CD4-positive, alpha-beta T cell treated with Interleukin-10 for 1 hour (primary cell): Measurements from ENCODE around the gene EML5.
"Not testable (repeated sequence)": the region's sequence is repeated elsewhere in the genome, so short reads cannot be mapped to it uniquely, and the experiment has no call there.

Experiments used
- DNase-seq: peaks from one replicate; pipeline ENCODE4 v3.0.0-alpha.2; 2020

The EML5 gene

GRCh38 chr14:88799522-88799921 lies 6.8 kb upstream of the EML5 start:
- DNase-seq, result no peak

DNA sequence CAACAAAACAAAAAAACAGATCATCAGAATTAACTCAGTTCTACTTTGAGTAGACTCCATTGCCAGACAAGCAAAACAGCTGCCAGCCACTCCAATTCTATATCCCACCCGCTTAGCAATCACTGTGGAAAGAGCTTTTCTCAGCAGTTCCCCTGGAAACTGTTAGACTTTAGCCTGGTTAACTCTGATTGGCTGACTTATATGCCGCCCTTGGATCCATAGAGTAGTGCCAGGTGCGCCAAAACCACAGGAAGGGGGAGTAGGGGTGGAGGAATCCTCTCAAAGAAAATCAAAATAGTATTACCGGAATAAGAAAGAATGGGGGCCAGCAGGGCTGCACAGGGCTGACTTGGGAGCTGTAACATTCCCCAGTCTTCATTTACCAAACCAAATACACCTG lies 5.4 kb upstream of the EML5 start:
- DNase-seq, result no peak

- DNase-seq, result no peak
Measured at GRCh38 chr14:88793259-88793625, 489 bp upstream of the EML5 start.

DNA sequence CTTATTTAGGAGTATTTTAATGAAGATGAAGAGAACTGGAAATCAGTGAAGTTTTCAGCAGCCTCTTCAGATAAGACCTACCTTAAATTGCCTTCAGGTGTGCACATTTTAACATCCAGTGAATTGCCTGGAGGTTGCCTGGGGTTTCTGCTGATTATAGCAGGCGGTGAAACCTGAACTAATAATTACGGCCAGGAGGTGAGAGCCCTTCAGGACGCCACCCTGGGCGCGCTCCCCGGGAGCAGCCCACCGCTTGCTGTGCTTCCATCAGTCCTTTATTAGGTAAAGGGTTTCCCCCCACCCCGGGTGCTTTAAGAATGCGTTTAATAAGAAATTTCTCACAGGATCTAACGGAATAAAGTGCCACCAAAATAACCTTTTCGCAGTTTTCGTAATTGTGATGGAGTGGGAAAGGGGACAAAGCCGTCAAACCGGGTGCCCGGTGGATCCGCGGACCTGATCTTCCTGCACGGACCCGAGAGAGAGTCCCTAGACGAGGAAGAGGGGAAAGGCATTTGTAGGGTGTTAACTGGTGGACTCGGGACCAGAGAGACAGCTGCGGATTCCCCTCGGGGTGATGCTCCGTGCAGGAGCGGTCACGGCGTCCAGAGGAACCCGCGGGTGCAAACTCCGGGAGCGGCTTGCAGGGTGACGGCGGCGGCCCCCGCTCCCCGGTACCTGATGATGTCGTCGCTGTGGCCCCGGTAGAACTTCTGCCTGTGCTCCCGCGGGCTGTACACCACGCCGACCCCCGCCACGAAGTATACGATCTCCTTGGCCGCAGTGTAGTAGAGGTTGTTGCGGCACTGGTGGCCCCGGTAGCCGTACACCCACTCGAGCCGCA lies 902 bp downstream of the EML5 start:
- peak; percentile 3 for DNase-seq

DNA sequence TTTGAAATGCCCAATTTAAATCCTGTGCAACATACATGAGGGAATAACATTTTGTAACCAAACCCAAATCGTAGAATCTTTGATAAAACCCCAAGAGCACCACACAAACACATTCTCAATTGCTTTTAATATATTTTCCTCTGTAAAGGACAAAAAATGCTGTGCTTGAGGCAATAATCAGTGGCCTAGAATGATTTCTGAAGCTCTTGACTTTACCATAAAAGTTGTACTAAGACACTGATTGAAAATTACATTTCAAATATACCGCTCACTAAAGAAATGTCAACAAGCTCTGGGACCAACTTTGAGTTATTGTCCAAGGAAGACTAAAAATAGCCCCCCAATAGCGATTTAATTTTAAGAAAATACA lies 1.5 kb downstream of the EML5 start:
- no peak for DNase-seq

- no peak for DNase-seq
Measured at GRCh38 chr14:88790501-88791251, 2.1 kb downstream of the EML5 start.

GRCh38 chr14:88789573-88789972 lies 3.2 kb downstream of the EML5 start:
- not testable (repeated sequence) for DNase-seq

GRCh38 chr14:88786715-88787114 lies 6.0 kb downstream of the EML5 start:
- no peak for DNase-seq

DNA sequence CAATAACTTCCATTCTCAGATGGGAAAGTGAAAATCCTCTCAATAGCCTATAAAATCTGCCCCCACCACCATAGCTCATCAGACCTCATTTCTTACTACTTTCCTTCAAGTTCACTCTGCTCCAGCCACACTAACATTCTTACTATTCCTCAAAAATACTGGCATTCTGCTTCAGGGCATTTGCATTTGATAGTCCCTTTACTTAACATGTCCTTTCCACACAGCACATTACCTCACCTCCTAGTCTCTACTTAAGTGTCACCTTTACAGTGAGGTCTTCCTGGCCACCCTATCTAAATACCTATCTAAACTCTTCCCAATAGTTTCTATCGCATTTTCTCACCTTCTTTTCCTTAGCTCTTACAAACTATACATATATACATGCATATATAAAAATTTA lies 6.8 kb downstream of the EML5 start:
- DNase-seq, result no peak

DNA sequence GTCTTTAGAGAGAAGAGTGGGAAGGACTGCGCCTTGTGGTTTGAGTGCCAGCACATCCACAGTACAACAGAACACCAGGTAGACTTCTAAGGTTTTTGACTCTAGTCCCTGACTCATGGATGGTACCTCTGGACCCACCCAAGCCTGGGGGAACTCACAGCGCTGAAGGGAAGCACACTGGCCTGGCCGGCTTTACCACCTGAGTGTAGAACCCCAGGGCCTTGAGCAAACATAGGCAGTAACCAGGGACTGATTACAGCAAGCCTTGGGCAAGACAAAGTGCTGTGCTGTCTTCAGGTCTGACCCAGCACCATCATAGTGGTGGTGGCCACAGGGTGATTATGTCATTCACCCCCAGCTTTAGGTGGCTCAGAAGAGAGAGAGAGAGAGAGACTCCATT lies 17.2 kb downstream of the EML5 start:
- DNase-seq, result no peak

- DNase-seq, result no peak
Measured at GRCh38 chr14:88770736-88771135, 22.0 kb downstream of the EML5 start.

DNA sequence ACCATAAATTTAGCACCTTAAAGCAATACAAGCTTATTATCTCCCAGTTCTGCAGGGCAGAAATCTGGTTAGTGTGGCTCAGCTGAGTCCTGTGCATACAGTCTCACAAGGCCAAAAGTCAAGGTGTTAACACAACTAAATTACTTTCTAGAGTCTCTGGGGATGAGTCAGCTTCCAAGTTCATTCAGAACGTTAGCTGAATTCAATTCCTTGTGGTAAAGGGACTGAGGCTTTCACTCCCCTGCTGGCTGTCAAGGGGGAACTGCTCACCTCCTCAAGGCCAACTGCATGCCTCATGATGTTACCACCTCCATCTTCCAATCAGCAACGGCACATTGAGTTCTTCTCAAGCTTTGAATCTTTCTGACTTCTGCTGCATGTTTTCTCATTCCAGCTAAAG lies 27.6 kb downstream of the EML5 start:
- DNase-seq, result no peak

DNA sequence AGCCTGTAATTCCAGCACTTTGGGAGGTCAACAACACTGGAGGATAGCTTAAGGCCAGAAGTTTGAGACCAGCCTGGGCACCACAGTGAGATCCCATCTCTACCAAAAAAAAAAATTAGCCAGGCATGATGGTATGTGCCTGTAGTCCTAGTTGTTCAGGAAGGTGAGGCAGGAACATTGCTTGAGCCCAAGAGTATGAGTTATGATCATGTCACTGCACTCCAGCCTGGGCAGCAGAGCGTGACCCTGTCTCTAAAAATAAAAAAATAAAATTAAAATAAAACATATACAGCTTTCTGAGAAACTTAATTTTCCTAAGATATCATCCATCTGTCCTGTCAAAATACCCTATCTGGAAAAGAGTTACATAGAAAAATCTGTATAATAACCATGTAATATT lies 38.9 kb downstream of the EML5 start:
- no peak for DNase-seq

GRCh38 chr14:88750945-88751344 lies 41.8 kb downstream of the EML5 start:
- no peak for DNase-seq

DNA sequence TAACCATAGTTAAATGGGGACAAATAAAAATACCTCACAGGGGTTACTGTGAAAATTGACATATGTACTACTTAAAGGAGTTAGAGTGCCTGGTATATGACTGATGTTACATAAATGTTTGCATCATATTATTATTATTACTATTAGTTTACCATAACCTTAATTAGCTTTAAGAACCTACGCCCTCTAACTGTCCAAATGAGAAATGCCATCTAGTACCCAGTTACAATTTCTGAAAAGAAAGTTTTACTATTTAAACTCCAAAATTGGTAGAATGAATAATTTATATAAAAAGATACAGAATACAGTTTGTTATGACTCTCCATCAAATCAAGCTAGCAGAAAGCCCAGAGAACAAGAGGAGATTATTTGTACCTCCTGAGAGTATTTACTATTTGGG lies 42.3 kb downstream of the EML5 start:
- no peak for DNase-seq

- no peak for DNase-seq
Measured at GRCh38 chr14:88749139-88749538, 43.6 kb downstream of the EML5 start.

DNA sequence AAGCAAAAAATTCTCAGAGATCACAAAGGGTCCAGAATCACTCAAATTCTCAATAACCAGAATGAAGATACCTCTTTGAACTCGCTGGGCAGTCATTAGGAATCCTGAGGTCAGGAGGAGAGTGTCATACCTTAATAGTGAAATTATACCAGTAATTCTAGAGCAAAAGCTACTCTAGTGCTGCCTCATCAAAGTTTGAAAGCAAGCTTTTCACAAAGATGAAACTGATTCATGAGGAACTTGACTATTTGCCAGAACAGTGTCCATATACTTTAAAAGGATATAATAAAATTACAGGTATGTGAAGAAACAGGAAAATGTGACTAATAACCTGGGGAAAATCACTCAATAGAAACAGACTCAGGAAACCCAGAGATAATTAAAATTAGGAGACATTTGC lies 44.5 kb downstream of the EML5 start:
- DNase-seq, result no peak

DNA sequence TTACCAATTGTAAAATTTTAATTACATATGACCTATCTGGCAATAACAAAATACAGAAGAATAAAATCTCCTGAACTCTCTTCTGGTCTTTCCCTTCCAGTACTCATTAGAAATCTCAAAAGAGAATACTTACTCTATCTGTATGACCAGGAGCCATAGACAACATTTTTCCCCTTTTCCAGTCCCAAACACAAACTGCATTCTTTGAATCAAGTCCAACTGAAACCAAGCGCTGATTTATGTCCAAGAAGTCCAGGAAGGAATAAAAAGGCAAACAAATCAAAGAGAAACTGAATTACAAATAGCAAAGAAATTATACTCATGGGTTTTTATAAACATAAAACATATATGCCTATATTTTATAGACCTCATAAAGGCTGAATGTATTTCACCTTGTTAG lies 46.7 kb downstream of the EML5 start:
- DNase-seq, result no peak

GRCh38 chr14:88737245-88737644 lies 55.5 kb downstream of the EML5 start:
- no peak for DNase-seq

DNA sequence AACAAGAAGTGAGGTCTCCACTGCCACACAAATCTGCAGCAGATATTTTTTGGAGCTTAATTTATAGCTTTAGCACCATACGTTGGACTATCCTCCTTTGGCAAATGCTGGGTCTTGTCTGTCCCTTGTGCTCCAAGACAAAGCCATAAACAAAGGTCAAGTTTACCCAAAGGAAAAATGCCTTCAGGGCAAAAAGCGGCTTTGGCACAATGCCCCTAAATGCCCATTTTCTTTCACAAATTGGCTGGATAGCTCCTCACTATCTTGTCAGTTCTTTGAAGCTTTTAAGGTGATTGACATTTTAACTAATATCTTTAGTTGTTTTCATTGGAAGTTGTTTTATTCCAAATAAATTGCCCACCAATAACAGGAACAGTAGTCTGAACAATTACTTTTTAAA lies 59.6 kb downstream of the EML5 start:
- no peak for DNase-seq

DNA sequence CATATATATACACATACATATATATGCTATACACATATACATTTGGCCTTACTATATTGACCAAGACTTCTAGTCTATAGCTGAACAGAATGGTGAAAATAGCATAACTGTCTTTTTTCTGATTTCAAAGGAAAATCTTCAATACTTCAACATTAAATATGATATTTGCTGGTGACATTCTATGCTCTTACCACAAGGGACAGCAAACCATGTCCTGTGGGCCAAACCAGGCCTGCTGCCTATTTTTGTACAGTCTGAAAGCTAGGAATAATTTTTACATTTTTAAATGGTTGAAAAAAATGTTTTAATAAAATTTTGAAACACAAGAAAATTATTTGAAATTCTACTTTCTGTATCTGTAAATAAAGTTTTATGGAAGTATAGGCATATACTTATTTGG lies 63.6 kb downstream of the EML5 start:
- no peak for DNase-seq

DNA sequence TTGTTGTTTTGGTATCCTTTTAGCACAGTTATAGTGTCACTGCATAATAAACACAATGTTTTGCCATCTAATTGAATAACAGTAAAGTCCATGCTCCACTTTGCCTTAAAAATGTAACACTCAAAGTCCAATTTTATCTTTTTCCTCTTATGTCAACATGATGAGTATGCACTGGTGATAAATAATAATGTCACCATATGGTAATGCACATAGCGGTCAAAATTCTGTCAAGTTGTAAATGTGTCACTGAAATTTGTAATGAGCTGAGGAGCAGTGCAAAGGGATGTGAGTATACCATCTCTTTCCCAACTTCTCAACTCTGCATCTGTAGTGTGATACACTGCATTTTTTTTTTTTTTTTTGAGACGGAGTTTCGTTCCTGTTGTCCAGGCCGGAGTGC lies 65.7 kb downstream of the EML5 start:
- no peak for DNase-seq

GRCh38 chr14:88710709-88711108 lies 82.0 kb downstream of the EML5 start:
- no peak for DNase-seq

DNA sequence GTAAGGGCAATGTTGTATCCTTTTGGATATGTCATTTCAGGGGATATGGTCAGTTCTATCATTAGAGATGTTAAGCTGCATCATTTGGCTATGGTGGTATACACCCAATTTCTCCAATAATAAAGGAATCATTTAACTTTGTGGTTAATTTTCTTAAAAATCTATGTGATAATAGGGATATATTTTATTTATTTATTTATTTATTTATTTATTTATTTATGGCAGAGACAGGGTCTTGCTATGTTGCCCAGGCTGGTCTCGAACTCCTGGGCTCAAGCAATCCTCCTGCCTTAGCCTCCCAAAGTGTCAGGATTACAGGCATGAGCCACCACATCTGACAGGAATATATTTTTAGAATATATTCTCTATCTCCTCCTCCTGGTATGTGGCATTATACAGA lies 85.7 kb downstream of the EML5 start:
- no peak for DNase-seq

GRCh38 chr14:88706425-88706824 lies 86.3 kb downstream of the EML5 start:
- DNase-seq, result no peak
